Occipital lobe (tissue), 2 donors: ENCODE measurements around the gene ERICH3. TPM values are rescaled to one million over a fixed set of nuclear protein-coding genes. Genes with fewer than 3 reads are reported as not detected.

Experiments used
- DNase-seq: peaks from one replicate; lab custom pipeline; 2025; lab: John Stamatoyannopoulos, UW
- total RNA-seq: library from RNA; depleted of rRNA; stranded (reverse); fragments of >200 nt; gene quantifications from one replicate; pipeline ENCODE4 v1.2.3, GENCODE V29; 2014

Gene ERICH3
- total RNA-seq, 1 donor from 2014 or later: 16.7 TPM

DNA sequence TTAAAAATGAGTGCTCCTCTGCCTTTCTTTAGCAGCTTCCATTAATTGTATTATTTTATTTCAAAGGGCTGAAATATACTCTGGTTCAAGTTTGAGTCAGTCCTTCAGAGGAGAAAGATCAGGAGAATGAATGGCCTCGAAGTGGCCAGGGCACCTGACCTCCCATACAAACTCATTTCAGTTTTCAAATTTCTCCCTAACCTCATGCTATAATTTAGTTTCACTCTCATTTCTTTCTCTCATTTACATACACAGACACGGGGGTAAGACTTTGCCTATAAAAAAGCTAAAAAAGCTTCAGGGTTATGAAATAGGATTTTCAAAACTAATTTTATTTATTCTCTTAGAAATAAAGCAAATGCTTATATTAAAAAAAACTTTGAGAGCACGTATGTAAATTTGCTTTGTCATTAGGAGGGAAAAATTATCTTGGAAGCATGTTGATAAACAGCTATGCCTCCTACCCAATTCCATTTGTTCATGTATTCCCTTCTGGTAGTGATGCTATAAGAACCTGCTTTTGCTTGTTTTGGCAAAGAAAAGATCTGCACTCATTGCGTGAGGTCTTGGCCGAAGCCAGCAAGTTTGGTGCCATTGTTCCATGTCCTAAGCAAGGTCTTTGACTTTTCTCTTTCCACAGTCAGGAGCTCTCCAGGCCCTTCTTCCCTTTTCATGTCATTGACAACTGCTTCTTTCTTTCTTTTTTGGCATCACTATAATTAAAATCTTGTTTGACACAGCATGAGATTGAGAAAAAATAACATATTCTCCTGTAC lies 80.8 kb downstream of the ERICH3 start:
- DNase-seq: no peak

DNA sequence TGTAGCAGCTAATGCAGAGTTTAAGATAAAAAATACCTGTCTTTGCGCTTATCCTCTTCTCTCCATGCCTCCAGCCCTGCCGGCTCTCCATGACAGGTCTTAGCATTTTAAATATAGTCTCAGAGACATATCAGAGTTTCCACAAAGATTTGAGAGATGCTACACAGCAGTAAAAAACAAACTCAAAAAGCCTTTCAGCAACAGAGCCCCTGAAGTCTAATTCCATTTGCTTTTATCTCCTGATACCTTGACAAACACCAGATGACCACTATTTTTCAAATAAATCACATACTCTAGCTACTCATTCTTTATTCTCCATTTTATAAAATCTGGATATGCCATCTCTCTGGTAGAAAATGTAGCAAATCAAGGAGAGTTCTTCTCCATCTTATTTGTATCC lies 81.6 kb downstream of the ERICH3 start:
- DNase-seq: no peak

DNA sequence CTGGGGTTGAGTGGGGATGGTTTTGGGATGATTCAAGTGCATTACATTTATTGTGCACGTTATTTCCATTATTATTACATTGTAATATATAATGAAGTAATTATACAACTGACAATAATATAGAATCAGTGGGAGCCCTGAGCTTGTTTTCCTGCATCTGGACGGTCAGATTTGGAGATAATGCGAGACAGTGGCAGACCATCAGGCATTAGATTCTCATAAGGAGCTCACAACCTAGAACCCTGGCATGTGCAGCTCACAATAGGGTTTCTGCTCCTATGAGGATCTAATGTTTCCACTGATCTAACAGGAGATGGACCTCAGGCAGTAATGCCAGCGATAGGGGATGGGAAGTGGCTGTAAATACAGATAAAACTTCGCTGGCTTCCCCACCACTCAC lies 83.3 kb downstream of the ERICH3 start:
- no peak for DNase-seq

DNA sequence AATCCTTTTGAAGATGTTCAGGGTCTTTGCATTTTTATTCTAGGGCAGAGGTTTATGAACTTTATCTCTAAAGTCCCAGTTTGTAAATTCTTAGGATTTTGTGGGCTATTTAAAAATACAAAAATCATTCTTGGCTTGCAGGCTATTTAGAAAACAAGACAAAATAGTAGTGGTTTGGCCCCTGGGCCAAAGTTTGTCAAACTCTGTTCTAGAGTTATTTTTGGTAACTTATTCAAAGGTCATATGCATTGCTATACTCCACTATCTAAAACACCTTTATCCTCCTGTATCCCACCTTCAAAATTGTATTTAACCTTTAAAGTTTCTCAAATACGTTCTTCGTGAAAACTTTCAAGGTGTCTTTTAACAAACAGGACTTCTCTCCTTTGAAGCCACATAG lies 85.7 kb downstream of the ERICH3 start:
- no peak for DNase-seq

DNA sequence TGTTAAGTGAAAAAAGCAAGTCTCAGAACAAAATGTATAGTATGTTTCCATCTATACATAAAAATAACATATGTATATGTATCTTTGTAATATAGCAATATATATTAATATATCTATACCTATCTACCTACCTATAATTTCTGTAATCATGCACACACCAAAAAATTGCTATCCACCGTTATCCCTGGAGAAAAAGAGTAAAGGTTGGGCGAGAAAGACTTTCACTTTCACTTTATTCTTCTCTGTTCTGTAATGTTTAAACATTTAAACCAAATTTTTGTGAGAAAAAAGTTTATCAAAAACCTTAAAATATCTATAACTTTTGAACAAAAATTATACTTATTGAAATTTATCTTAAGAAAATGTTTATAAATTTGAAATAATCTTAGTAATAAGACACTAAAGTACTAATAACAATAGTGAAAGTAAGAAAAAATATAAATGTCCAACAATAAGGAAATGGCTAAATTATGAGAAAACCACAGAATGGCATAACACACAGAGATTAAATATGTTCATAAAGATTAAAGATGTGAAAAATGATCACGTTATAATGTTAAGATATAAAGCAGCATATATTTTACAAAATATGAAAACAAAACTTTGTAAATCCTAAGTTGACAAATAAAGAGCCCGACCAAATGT lies 87.2 kb downstream of the ERICH3 start:
- DNase-seq: no peak

DNA sequence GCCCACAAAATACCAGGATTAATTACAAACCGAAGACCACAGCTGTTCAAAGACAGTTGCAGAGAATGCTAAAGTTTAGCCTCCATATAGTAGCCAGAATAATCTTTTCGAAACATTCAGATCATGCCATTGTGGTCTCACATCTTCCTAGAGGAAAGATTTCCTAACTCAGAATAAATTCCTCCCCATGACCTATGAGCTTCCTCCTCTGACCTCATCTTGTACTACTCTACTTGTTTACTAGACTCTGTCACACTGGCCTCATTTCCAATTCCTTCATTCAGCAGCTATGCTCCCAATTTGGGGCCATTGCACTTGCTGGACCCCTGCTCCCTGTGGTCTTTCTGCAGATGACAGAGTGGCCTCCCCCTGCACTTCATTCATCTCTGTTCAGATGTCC lies 89.4 kb downstream of the ERICH3 start:
- no peak for DNase-seq

DNA sequence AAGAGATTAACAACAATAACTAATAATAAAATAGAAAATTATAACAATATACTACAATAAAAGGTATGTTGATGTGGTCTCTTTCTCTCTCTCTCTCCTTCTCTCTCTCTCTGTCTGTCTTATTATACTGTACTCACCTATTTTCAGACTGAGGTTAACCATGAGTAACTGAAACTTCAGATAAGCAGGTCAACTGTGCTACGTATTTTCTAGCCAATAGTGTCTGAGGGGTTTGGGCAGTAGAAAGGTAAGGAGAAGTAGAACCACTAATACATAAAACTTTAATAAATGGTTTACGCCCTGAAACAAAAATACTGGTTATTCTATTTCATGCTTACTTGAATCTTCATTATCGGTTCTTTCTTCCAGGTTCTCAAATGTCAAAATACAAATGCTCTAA lies 90.2 kb downstream of the ERICH3 start:
- no peak for DNase-seq

DNA sequence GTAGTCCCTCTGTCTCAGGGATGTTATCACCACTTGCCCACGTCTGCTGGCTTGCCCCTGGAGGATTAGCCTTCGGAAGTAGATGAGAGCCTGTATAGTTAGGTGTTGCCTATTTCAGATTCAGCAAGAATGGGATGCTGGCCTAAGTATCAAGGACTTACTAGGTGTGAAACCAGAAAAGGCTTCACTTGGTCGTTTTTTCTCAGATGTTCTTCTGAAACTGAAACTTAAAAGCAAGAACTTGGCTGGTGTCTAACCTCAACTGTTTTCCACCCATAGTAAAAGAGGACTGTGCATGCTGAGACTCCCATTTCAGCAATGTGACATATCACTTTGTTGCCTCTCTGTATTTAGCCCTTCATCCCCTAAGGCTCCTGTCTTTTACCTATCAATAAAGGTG lies 94.2 kb downstream of the ERICH3 start:
- DNase-seq: no peak

DNA sequence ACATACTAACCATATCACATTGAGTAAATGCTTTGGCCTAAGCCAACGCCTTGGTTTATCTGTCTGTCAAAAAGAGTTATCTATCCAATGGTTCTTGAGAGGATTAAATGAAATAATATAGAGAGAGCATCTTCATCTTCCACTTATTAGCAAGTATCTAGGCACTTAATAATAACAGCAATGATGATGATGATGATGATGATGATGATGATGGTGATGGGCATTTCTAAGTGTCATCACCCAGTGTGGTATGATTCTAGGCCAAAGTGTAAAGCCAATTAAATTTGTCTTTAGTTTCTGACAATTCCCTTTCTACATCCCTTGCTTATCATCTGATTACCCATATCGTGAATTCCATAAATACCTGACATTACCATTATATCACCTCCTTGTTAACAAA lies 95.5 kb downstream of the ERICH3 start:
- no peak for DNase-seq

DNA sequence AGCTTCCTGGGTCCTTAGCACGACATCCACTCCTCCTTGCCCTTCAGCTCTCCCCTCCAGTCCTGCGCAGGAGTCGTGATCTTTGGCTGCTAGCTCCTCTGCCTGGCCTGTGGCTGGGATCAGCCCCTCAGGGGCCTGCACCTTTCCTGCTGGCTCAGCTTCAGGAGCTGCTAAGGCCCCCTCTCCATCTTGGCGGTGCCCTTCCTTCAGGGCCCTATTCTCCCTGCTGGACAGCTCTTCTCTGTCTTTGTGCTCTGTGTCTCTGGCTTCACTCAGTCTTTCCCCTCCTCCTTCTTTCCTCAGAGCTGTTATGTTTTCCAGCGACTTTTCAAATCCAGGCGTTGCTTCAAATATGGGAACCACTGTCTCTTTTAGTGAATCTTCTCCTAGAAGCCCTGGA lies 101.7 kb downstream of the ERICH3 start:
- peak; percentile 15 for DNase-seq

DNA sequence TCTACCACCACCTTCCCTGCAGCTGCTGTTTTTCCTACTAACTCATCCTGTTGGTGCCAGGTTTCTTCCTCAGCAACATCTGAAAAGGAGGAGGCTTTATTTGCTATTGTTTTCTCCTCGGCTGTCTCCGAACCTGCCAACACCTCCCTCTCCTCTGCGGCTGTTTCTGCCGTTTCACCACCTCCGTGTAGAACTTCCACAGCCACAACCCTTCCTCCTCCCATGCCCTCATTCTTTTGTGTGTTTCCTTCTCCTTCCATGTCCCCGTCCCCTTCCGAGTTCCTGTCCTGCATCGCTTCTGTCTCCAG lies 102.1 kb downstream of the ERICH3 start:
- DNase-seq: peak; percentile 36

DNA sequence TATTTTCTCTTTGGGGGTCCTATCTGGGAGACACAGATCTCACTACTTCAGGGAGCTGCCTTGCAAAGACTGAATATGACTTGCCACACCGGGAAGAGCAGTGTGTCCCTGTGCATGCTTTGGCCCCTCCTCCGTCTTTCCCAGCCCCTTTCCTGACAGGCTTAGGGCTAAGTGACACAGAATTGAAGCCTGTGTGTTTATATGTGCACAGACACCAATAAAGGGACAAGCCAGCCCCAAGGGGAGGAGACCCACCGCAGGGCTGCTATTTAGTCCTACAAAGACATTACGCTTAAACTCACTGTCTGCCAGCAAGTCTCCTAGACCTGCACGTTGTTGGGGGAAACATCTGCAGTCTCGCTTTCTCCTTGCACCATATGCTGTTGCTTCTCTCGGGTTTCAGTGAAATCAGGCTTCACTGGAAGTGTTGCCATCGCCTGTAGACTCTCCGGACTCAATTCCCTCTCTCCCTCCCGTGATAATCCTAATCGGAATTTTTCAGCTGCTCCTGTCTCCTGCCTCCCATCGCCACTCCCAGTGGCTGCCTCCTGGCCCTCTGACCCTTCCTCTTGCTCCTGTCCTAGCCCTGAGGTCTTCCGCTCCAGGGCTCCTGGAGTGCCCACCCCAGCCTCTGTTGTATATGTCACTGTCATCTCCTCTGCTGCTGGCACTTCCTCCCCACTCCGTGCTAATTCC lies 102.6 kb downstream of the ERICH3 start:
- DNase-seq: peak; percentile 36

DNA sequence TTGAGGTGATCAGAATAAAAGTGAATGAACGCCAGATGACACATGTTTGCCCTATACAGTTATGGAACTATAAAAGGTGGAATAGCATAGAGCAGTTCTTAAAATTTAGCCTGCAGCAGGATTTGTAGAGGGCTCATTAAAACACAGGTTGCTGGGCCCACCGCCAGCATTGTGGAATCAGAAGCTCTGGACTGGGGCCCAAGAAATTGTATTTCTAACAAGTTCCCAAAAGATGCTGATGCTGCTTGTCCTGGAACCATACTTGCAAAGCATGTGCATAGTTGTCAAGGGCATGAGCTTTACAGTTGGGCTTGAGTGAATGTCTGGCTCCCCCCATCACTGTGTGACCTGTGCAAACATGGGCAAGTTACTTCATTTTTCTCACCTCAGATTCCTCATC lies 123.7 kb downstream of the ERICH3 start:
- no peak for DNase-seq

DNA sequence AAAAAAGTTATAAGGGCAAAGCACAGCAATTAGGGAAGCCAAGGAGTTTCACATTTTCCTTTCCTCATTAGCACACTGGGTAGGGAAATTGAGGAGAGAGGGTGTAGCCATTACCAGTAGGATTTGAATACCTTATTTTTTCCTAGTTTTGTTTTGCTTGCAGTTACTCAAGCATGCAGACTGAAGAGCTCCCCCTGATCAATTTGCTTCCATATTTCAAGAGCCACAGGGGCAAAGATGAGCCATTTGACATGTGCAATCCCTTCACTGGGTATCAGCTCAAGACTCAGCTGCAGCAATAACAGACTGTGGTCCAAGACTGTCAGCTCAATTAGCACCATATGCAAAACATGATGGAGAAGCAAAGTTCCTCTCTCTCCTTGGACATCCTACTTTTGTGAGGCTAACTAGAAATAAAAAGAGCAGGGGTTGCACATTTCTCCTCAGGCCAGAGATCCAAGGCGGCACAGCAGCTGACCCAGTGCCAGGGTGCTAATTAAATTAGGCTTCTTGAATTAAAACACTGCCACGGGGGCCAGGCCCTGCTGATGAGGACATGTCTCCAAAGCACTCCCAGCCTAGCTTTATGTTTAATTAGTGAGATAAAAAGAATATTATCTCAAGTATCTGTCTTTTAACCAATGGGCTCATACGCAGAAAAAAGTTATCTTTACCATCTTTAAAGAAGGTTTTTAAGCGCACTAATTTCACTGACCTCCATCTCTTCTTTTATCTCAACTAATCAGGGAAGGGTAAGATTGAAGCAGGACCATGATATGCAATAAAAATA lies 124.4 kb downstream of the ERICH3 start:
- DNase-seq: no peak

DNA sequence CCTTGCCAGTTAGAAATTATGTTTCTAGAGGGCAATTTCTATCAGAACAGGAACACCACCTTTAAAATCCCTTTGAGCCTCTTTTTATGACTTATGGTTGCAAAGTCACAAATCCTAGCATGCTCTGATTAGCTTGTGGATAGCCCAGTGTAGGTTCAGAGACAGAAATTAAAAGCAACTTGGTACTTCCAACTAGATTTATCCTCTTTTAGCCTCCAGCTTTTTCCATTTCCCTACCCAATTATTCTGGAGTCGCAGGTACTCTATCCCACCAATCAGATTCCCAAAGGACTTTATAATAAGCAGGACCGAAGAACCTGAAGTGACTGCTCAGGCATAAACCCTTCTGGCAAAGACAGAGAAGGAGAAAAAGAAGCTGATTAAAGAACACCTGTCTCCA lies 127.8 kb downstream of the ERICH3 start:
- DNase-seq: no peak

DNA sequence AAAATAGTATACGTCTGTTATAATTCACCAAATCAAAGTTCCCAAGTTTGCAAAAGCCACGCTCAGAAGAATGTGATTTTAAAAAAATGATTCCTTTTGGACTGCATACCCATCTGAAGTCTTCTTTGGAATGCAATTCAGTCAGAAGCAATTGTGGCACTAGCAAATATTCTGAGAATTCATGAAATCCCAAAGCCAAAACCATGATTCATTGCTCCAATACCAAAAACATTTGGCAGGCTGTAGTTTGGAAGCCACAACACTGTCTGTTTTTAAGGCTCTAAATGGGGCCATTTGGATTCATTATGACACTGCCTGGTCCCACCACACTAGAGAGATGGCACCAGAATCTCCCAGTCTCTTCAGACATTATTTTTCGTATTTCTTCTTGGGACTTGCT lies 139.4 kb downstream of the ERICH3 start:
- DNase-seq: no peak

DNA sequence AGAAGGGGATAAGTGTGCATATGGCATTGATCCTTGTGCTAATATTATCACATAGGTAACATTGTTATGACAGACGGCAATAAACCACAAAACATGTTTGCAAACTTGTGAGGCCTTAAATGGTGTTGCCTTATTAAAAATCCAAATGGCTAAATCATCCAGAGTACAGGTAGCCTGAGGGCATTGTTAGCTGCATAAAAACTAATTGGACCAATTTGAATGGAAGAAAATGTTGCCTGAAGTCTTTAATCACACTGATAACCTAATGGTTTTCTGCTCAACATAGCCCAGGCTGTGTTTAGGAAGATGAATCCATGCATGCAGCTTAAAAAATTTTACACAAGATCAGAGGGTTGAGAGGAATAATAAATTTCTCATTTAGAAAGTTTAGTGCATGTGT lies 141.8 kb downstream of the ERICH3 start:
- DNase-seq: no peak

DNA sequence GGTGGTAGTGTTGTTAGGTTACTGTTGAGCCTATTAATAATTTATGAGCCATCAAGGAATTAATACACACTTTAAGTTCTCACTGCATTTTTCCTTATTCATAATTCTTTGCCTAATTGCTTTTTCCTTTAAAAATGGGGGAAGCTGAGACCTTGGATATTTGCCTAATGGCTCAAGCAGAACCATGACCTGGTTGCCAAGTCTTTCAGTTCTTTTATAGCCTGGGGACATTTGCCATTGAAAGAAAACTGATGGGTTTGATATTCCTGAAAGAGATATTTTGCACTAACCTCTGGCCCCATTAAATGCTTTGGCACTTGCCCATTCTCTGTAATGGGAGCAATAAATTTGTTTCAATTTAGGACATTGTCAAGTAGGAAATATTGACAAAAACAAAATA lies 142.7 kb downstream of the ERICH3 start:
- no peak for DNase-seq

DNA sequence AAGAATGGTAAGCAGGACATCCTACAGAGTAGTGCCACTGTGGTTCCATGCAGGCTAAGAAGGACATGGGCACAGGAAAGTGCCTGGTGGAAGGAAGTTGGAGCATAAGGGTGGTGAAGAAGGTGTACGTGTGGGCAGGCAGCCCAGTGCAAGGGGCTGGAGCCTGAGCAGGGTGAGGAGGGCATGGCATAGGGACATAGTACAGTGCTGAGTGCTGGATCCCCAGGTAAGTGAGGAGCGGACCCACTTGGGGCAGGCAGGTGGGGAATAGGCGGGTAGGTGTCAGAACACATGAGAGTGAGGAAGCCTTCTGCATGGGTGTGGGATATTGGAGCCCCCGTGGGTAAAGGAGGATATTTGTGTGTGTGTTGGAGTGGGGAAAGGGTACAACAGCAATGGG lies 145.5 kb downstream of the ERICH3 start:
- DNase-seq: no peak

DNA sequence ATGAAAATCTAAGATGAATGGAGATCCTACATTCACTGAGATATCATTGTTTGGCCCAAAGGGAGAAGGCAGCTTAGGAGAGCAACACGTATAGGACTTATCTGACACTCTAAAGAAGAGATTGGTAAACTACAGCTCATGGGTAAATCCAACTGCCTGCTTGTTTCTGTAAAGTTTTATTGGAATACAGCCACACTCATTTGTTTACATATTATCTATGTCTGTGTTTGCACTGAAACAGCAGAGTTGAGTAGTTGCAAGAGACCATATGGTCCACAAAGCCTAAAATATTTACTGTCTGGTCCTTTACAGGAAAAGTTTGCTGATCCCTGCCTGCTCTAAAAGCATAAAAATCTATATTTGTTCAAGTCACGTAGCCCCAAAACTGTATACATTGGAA lies 146.9 kb downstream of the ERICH3 start:
- DNase-seq: no peak

DNA sequence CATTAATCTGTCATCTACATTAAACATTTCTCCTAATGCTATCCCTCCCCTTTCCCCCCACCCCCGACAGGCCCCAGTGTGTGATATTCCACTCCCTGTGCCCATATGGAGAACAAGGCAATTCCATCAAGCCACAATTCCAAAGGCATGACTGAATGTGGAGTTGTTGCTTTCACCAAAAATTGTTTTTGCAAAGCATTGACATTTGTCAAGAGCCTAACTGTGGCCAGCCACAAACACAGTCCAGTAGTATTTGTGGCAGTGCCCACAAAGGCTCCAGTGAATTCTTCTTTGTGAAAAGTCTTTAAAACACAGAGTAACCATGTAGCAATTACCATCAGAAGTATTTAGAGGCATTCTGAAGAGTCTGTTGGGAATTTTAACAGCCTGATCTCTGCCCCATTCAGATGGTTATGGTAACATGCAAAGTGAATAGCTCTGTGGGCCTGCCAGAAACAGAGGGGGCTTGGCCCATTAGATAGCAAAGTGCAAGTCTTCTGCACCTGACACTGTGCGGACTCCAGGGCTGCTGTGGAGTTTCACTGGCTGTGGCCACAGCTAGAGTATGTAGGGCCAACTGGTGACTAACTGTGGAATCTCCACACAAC lies 149.6 kb downstream of the ERICH3 start:
- no peak for DNase-seq

DNA sequence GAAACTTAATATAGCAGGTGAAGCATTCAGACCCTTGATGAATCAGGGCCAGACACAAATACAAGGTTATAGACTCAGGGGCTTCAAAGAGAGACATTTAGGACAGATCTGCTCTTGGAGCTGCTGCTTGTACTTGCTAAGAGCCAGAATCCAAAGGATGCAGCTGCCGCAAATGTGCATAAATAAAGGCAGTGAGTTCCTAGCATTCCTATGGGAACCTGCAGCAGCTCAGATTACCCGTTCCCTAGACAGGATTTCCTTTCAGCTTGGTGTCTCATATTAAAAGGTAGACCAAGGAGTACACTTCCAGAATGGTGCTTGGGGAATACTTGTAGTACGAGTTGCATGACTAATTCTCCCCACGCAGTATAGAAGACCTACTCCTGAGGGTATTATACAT lies 151.4 kb downstream of the ERICH3 start:
- no peak for DNase-seq
